Smooth muscle cell (in vitro differentiated cells): ENCODE results near the gene PHGDH. TPM values are rescaled to one million over a fixed set of nuclear protein-coding genes. Genes with fewer than 3 reads are reported as not detected.
A peak's percentile ranks its signal among the peaks of the same experiment; 100 is the strongest.

Experiments
- DNase-seq: peaks from one replicate; lab custom pipeline; 2025; ENCODE audit not compliant: unreplicated experiment; lab: John Stamatoyannopoulos, UW
- H2AFZ ChIP-seq: fragments of 200-600 bp; sonication (generic); 2 replicates; pipeline ENCODE4 v1.6.0; 2016; ENCODE audit warnings: antibody characterized with exemption, low read depth, mild to moderate bottlenecking
- H3F3A ChIP-seq: fragments of 200-600 bp; sonication (generic); 2 replicates; pipeline ENCODE4 v1.6.0; 2017; ENCODE audit warnings: antibody characterized with exemption, low read depth
- H3K27ac ChIP-seq: fragments of 200-600 bp; sonication (generic); 2 replicates; pipeline ENCODE4 v1.5.1; 2016; ENCODE audit warnings: low read depth, mild to moderate bottlenecking
- H3K27me3 ChIP-seq: fragments of 200-600 bp; sonication (generic); 2 replicates; pipeline ENCODE4 v1.6.1; 2016; ENCODE audit warnings: low read depth, mild to moderate bottlenecking
- H3K36me3 ChIP-seq: fragments of 200-600 bp; sonication (generic); 2 replicates; pipeline ENCODE4 v1.5.1; 2016; ENCODE audit warnings: low read depth
- H3K4me1 ChIP-seq: fragments of 200-600 bp; sonication (generic); 2 replicates; pipeline ENCODE4 v1.5.1; 2016; ENCODE audit warnings: low read depth
- H3K4me2 ChIP-seq: fragments of 200-600 bp; sonication (generic); 2 replicates; pipeline ENCODE4 v1.6.0; 2016; ENCODE audit warnings: mild to moderate bottlenecking
- H3K4me3 ChIP-seq: fragments of 200-600 bp; sonication (generic); 2 replicates; pipeline ENCODE4 v1.5.1; 2016; ENCODE audit warnings: mild to moderate bottlenecking
- H3K79me2 ChIP-seq: fragments of 200-600 bp; sonication (generic); 2 replicates; pipeline ENCODE4 v1.6.0; 2016; ENCODE audit warnings: low read depth, mild to moderate bottlenecking
- H3K9ac ChIP-seq: fragments of 200-600 bp; sonication (generic); 2 replicates; pipeline ENCODE4 v1.6.0; 2016; ENCODE audit warnings: low read depth
- H3K9me3 ChIP-seq: fragments of 200-600 bp; sonication (generic); replicated peaks from 2 replicates; pipeline ENCODE4 v1.5.1; 2016; ENCODE audit warnings: low read depth
- H4K20me1 ChIP-seq: fragments of 200-600 bp; sonication (generic); 2 replicates; pipeline ENCODE4 v1.6.0; 2016; ENCODE audit warnings: low read depth
- CTCF ChIP-seq: fragments of 200-600 bp; sonication (generic); IDR thresholded peaks from 2 replicates; pipeline ENCODE4 v1.5.1; 2017; ENCODE audit warnings: borderline replicate concordance, mild to moderate bottlenecking, antibody characterized with exemption; ENCODE audit not compliant: insufficient read depth, poor library complexity, severe bottlenecking
- WGBS: methylation state at CpG from one replicate; pipeline ENCODE4 v1.1.7; 2016; ENCODE audit warnings: low lambda C conversion rate; 5-methylcytosine and 5-hydroxymethylcytosine counted together
- polyA plus RNA-seq: library from polyadenylated mRNA; unstranded; fragments of >200 nt; fragmentation: Nextera tagmentation; extraction: Ambion mirVana; gene quantifications from 2 replicates; pipeline ENCODE4 v1.2.1, GENCODE V29; 2016
- total RNA-seq: library from RNA; depleted of rRNA; stranded (reverse); fragments of >200 nt; gene quantifications from 2 replicates; pipeline ENCODE4 v1.2.3, GENCODE V29; 2014

The PHGDH gene
- total and polyA plus RNA-seq, 2 experiments from 2014 or later: 93.2 to 134 TPM

GRCh38 chr1:119682141-119682540, 29.6 kb upstream of the PHGDH start:
- H3K9ac ChIP-seq: no peak overlapping the region
- H3K27ac ChIP-seq: no peak overlapping the region
- no peak overlapping the region for H3K4me2 ChIP-seq
- TF ChIP-seq CTCF: no peak
- H3K4me1 ChIP-seq: no peaks in the 10 kb centered on the region
- H3K4me3 ChIP-seq: no peak overlapping the region
- no peaks in the 10 kb centered on the region for H3K36me3 ChIP-seq
- H4K20me1 ChIP-seq: no peaks in the 10 kb centered on the region
- H2AFZ ChIP-seq: no peak overlapping the region
- H3F3A ChIP-seq: no peaks in the 10 kb centered on the region
- H3K27me3 ChIP-seq: no peaks in the 10 kb centered on the region
- no peaks in the 10 kb centered on the region for H3K9me3 ChIP-seq
- no peak for DNase-seq
- H3K79me2 ChIP-seq: no peaks in the 10 kb centered on the region

- no peaks in the 10 kb centered on the region for H4K20me1 ChIP-seq
- 81% methylated on average over 1 of the region's 1 CpG for WGBS
- H3K79me2 ChIP-seq: no peaks in the 10 kb centered on the region
- no peaks in the 10 kb centered on the region for H3K9me3 ChIP-seq
- DNase-seq: no peak
- TF ChIP-seq CTCF: no peak
- no peak overlapping the region for H3K4me2 ChIP-seq
- no peak overlapping the region for H3K9ac ChIP-seq
- no peak overlapping the region for H3K27ac ChIP-seq
- no peak overlapping the region for H2AFZ ChIP-seq
- H3K27me3 ChIP-seq: no peaks in the 10 kb centered on the region
- H3K4me1 ChIP-seq: no peaks in the 10 kb centered on the region
- H3K36me3 ChIP-seq: no peaks in the 10 kb centered on the region
- no peak overlapping the region for H3K4me3 ChIP-seq
- no peaks in the 10 kb centered on the region for H3F3A ChIP-seq
Measured at GRCh38 chr1:119683893-119684292, 27.8 kb upstream of the PHGDH start.

- no peak overlapping the region for H3K9ac ChIP-seq
- H3K79me2 ChIP-seq: no peaks in the 10 kb centered on the region
- H3K27me3 ChIP-seq: no peaks in the 10 kb centered on the region
- H3K36me3 ChIP-seq: no peaks in the 10 kb centered on the region
- H4K20me1 ChIP-seq: no peaks in the 10 kb centered on the region
- H3K4me2 ChIP-seq: no peak overlapping the region
- H3K27ac ChIP-seq: peak overlapping the region; percentile 22
- peaks cover 5% of the 10 kb centered on the region for H3K4me1 ChIP-seq
- H3K9me3 ChIP-seq: no peaks in the 10 kb centered on the region
- H3F3A ChIP-seq: no peaks in the 10 kb centered on the region
- no peak overlapping the region for H3K4me3 ChIP-seq
- no peak overlapping the region for H2AFZ ChIP-seq
- WGBS: 81% methylated on average over 3 of the region's 3 CpGs
- DNase-seq: no peak
- TF ChIP-seq CTCF: no peak
Measured at GRCh38 chr1:119686661-119687060, 25.1 kb upstream of the PHGDH start.

- Histone ChIP-seq H3K4me2 (no peak overlapping the region), H2AFZ (no peak overlapping the region), H3K79me2 (no peaks in the 10 kb centered on the region), H3K9ac (no peak overlapping the region), H3K36me3 (no peaks in the 10 kb centered on the region), H3K27ac (no peak overlapping the region), H4K20me1 (no peaks in the 10 kb centered on the region), H3K27me3 (no peaks in the 10 kb centered on the region), H3K4me1 (peaks cover 5% of the 10 kb centered on the region), H3K9me3 (no peaks in the 10 kb centered on the region), H3F3A (no peaks in the 10 kb centered on the region), H3K4me3 (no peak overlapping the region)
- 75% methylated on average over 2 of the region's 2 CpGs for WGBS
- no peak for TF ChIP-seq CTCF
- DNase-seq: no peak
Measured at GRCh38 chr1:119687434-119688079, 24.2 kb upstream of the PHGDH start.
